HG02678 (cell line): ENCODE data around the gene TUBGCP3.
"Not testable (repeated sequence)": the region's sequence is repeated elsewhere in the genome, so short reads cannot be mapped to it uniquely, and the experiment has no call there.

ENCODE experiments used
- ATAC-seq: cut with Tn5 transposase; IDR thresholded peaks from one replicate; pipeline ENCODE4 v1.9.1; 2021; ENCODE audit warnings: mild to moderate bottlenecking, moderate library complexity; ENCODE audit not compliant: unreplicated experiment

The TUBGCP3 gene

GRCh38 chr13:112531263-112531794 is 56.6 kb downstream of the TUBGCP3 start:
- ATAC-seq: no peak

DNA sequence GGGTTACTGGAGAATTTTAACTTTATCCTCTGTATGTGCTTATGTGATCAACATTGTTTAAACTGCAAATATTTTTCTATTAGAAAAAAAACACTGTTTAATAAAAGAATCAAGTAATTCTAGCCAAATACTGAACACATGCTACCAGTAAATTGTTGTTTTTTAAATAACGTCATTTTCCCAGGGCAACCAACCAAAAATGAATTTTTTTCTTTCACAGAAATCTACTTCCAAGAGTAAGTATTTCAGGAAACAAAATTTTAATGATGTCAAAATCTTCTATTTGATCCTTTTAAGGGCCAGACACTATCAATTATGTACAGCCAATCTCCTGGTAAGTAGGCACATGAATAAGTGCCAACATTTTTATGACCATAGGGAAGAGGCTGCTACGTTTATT is 57.1 kb downstream of the TUBGCP3 start:
- no peak for ATAC-seq

- ATAC-seq: no peak
Measured at GRCh38 chr13:112529216-112529615, 58.7 kb downstream of the TUBGCP3 start.

DNA sequence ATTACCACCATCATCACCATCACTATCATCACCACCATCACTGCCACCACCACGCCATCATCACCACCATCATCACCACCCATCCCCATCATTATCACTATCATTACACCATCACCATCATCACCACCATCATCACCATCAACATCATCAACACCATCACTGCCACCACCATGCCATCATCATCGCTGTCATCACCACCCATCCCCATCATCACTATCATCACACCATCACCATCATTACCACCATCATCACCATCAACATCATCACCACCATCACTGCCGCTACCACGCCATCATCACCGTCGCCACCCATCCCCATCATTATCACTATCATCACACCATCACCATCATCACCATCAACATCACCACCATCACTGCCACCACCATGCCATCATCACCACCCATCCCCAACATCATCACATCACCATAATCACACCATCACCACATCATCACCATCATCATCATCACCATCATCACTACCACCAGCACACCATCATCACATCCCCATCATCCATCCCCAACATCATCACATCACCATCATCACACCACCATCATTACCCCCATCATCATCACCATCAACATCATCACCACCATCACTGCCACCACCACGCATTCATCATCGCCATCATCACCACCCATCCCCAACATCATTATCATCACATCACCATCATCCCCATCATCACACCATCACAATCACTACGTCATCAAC is 61.7 kb downstream of the TUBGCP3 start:
- ATAC-seq: no peak

DNA sequence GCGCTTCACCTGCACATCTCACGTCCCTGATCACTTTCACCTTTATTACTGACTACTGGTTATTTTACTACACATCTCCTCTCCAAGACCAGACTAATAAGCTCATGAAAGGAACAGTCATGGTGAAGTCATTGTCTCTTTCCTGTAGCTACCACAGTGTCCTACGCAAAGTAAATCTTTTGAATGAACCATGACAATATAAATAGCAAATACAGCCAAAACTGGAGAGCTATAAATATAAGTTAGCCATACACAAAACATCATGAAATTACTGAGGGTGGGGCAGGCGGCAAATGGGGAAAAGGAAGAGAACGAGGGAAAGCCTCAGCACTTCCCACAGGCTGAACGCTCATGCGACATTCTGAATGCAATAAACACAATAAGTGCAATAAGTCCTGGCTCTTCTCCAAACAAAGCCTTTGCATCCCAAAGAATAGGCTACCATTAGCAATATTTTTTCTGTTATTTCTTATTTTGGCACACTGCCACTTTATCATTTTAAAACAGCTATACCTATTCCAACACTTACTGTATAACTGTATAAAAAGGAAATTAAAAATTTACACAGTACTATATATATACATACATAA is 62.5 kb downstream of the TUBGCP3 start:
- ATAC-seq: no peak

GRCh38 chr13:112522578-112522977 is 65.4 kb downstream of the TUBGCP3 start:
- no peak for ATAC-seq

GRCh38 chr13:112521073-112521685 is 66.8 kb downstream of the TUBGCP3 start:
- ATAC-seq: no peak

GRCh38 chr13:112519517-112520060 is 68.4 kb downstream of the TUBGCP3 start:
- ATAC-seq: no peak

DNA sequence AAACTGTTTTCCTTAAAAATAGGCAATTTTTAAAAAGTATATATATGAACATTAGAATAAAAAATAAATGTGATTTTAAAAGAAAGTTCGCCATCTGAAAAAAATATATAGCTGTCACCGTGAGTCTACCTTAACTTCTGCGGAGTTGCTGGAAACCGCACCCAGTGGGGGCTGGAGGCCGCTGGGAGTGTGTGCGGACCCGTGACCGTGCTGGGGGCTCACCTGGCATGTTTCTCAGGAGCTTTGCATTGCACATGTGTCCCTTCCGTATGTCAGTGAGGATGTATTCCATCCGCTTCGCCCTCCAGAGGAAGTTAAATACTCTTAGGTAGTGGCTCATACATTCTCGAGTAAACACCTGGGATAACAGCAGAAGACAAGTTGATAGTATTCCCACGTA is 71.7 kb downstream of the TUBGCP3 start:
- ATAC-seq: no peak

DNA sequence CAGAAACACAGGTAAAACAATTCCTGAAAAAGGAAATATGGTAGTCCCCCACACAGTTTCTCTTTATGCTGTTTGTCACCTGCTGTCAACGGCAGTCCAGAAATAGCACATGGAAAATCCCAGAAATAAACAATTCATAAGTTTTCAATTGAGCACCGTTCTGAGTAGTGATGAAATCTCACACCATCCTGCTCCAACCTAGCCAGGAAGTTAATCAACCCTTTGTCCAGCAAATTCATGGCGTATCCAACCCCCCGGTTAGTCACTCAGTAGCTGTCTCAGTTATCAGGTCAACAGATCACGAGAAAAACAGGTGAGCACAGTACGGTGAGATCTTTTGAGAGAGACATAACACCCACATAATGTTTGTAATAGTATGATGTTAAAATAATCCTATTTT is 74.2 kb downstream of the TUBGCP3 start:
- no peak for ATAC-seq

- ATAC-seq: no peak
Measured at GRCh38 chr13:112510987-112511685, 76.8 kb downstream of the TUBGCP3 start.

- ATAC-seq: no peak
Measured at GRCh38 chr13:112510002-112510780, 77.8 kb downstream of the TUBGCP3 start.

GRCh38 chr13:112509190-112509589 is 78.8 kb downstream of the TUBGCP3 start:
- no peak for ATAC-seq

GRCh38 chr13:112506046-112506445 is 81.9 kb downstream of the TUBGCP3 start:
- ATAC-seq: no peak

DNA sequence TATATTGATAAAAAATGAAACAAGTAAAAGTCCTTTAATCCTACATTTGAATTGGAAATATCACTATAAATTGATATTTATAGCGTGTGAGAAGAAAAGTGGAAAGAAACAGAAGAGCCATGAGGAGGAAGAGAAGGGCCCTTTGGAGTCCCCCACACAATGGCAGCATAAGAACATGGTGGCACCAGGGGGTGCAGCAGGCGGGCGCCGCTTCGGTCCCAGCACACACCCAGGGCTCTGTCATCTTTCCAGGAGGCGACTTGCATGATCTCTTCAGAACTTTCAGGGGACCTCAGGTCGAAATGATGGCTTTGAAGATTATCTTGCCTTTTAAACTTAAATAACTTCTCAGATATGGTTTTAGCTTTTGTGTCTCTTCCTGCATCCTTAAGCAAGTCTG is 91.8 kb downstream of the TUBGCP3 start:
- no peak for ATAC-seq

DNA sequence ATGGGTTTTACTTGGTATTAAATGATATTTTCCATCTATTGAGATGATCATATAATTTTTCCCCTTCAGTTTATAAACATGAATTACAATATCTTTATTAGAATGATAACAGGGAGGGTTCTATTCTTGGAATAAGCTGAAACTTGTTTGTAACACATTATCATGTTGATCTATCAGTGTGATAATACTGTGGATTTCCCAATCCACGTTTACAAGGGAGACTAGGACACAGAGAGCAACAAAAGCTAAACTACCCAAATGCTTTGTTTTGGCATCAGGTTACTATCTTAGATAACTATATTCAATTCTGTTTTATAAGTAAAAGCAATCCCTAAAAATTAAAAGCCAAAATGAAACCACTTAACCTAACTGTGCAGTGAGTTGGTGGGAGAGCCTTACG is 92.5 kb downstream of the TUBGCP3 start:
- ATAC-seq: no peak

- no peak for ATAC-seq
Measured at GRCh38 chr13:112489199-112489598, 98.8 kb downstream of the TUBGCP3 start.

- not testable (repeated sequence) for ATAC-seq
Measured at GRCh38 chr13:112488343-112489050, 99.5 kb downstream of the TUBGCP3 start.

- ATAC-seq: no peak
Measured at GRCh38 chr13:112487127-112487517, 100.8 kb downstream of the TUBGCP3 start.
